Chondrocyte (in vitro differentiated cells): ENCODE data around the gene LILRB2. TPM values are rescaled to one million over a fixed set of nuclear protein-coding genes. Genes with fewer than 3 reads are reported as not detected.

Experiments used
- DNase-seq: peaks from one replicate; pipeline ENCODE4 v3.0.0; 2021; ENCODE audit warnings: mixed read lengths, low spot score
- H3K27ac Mint-ChIP-seq: one replicate; pipeline ENCODE4 v1.8.0; 2021; ENCODE audit warnings: mild to moderate bottlenecking, moderate library complexity, mixed read lengths; ENCODE audit not compliant: unreplicated experiment
- H3K27me3 Mint-ChIP-seq: 2 replicates; pipeline ENCODE4 v1.8.0; 2021; ENCODE audit warnings: low read depth, mixed read lengths
- H3K36me3 Mint-ChIP-seq: 2 replicates; pipeline ENCODE4 v1.8.0; 2021; ENCODE audit warnings: low read depth, mixed read lengths
- H3K4me1 Mint-ChIP-seq: 2 replicates; pipeline ENCODE4 v1.8.0; 2021; ENCODE audit warnings: low read depth, mild to moderate bottlenecking, mixed read lengths
- H3K4me3 Mint-ChIP-seq: one replicate; pipeline ENCODE4 v1.8.0; 2021; ENCODE audit warnings: mild to moderate bottlenecking, moderate library complexity, mixed read lengths; ENCODE audit not compliant: unreplicated experiment
- H3K9me3 Mint-ChIP-seq: 2 replicates; pipeline ENCODE4 v1.8.0; 2021; ENCODE audit warnings: low read depth, mixed read lengths
- total RNA-seq: library from RNA; stranded (reverse); gene quantifications from 3 replicates; pipeline ENCODE4 v1.2.1, GENCODE V29; 2021
- TF ChIP-seq, protein P1 (sequence below): fragments of 200-600 bp; sonication (generic); IDR thresholded peaks from 2 replicates; pipeline ENCODE4 v1.5.0; 2021; ENCODE audit warnings: antibody characterized with exemption, mild to moderate bottlenecking, moderate library complexity

The LILRB2 gene
- total RNA-seq, 1 donor from 2014 or later = not detected

DNA sequence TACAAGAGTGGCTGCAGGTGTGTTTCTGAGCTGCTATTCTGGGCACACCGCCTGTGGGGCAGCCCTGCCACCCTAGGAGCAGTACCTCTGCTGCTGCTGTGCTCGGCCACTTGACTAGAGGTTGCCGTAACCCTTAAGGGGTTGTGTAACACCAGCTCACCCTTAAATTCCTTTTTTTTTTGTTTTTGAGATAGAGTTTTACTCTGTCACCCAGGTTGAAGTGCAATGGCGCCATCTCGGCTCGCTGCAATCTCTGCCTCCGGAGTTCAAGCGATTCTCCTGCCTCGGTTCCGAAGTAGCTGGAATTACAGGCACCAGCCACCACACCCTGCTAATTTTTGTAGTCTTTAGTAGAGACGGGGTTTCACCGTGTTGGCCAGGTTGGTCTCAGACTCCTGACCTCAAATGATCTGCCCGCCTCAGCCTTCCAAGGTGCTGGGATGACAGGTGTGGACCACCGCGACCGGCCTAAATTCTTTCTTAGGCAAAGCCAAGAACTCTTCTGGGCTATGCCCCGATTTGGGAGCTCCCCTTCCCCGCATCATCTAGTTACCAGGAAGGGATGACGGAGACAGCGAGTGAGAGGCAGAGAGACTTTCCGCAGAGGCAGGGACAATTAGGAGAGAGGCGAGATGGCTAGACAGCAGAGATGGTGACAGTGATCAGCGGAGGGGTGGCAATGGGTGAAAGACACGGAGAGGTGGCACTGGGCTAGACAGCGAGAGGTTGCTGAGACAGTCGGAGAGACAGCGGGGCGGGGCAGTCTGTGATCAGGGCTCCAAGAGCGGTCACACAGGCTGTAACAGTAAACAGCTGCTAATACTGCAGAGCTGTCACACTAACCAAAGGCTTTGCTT, 36.4 kb upstream of the LILRB2 start:
- Mint-ChIP-seq H3K4me1 (no peaks in the 10 kb centered on the region), H3K9me3 (peaks cover 10% of the 10 kb centered on the region), H3K36me3 (no peaks in the 10 kb centered on the region), H3K4me3 (no peak overlapping the region), H3K27ac (no peak overlapping the region), H3K27me3 (peaks cover 22% of the 10 kb centered on the region)
- TF ChIP-seq, protein P1, sequence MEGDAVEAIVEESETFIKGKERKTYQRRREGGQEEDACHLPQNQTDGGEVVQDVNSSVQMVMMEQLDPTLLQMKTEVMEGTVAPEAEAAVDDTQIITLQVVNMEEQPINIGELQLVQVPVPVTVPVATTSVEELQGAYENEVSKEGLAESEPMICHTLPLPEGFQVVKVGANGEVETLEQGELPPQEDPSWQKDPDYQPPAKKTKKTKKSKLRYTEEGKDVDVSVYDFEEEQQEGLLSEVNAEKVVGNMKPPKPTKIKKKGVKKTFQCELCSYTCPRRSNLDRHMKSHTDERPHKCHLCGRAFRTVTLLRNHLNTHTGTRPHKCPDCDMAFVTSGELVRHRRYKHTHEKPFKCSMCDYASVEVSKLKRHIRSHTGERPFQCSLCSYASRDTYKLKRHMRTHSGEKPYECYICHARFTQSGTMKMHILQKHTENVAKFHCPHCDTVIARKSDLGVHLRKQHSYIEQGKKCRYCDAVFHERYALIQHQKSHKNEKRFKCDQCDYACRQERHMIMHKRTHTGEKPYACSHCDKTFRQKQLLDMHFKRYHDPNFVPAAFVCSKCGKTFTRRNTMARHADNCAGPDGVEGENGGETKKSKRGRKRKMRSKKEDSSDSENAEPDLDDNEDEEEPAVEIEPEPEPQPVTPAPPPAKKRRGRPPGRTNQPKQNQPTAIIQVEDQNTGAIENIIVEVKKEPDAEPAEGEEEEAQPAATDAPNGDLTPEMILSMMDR = no peak
- DNase-seq = peak; percentile 50

DNA sequence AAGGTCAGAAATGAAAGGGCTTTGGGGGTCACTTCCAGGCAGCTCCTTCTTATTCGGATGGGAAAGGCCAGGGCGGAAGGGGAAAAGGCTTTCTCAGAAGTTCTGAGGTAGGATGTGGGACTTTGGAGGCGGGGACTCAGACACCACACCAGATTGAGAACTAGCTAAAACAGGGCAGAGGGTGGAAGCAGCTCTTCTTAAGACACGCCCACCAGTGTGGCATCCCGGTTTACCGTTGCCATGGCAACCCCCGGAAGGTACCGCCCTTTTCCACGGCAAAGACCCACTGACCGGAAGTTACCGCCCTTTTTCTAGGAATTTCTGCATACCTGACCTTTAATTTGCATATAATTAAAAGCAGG, 35.8 kb upstream of the LILRB2 start:
- H3K4me1 Mint-ChIP-seq = no peaks in the 10 kb centered on the region
- peak; percentile 32 for DNase-seq
- no peaks in the 10 kb centered on the region for H3K36me3 Mint-ChIP-seq
- TF ChIP-seq, protein P1 = no peak
- H3K9me3 Mint-ChIP-seq = peaks cover 4% of the 10 kb centered on the region
- H3K27ac Mint-ChIP-seq = no peak overlapping the region
- H3K4me3 Mint-ChIP-seq = no peak overlapping the region
- H3K27me3 Mint-ChIP-seq = peaks cover 22% of the 10 kb centered on the region

DNA sequence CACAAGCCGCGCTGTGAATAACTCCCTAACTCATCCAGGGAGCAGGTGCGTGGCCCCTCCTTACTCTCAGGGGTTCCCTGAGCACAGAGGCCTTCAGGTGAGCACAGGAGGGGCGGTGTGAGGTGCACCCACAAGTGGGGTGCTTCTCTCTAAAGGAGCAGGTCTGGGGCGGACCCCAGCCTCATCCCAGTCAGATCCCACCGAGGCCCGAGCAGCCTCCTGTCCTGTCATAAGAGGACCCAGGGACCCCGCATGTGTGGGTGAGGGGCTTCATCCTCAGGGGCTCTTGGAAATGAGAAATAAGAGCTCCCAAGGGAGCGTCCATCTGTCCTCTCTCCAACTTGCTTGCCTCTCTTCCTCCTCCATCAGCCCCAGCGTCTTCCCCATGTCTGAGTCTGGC, 35.0 kb upstream of the LILRB2 start:
- H3K27me3 Mint-ChIP-seq = peaks cover 21% of the 10 kb centered on the region
- TF ChIP-seq, protein P1 = no peak
- no peaks in the 10 kb centered on the region for H3K36me3 Mint-ChIP-seq
- peak; percentile 52 for DNase-seq
- no peaks in the 10 kb centered on the region for H3K4me1 Mint-ChIP-seq
- no peak overlapping the region for H3K27ac Mint-ChIP-seq
- H3K9me3 Mint-ChIP-seq = no peaks in the 10 kb centered on the region
- no peak overlapping the region for H3K4me3 Mint-ChIP-seq

DNA sequence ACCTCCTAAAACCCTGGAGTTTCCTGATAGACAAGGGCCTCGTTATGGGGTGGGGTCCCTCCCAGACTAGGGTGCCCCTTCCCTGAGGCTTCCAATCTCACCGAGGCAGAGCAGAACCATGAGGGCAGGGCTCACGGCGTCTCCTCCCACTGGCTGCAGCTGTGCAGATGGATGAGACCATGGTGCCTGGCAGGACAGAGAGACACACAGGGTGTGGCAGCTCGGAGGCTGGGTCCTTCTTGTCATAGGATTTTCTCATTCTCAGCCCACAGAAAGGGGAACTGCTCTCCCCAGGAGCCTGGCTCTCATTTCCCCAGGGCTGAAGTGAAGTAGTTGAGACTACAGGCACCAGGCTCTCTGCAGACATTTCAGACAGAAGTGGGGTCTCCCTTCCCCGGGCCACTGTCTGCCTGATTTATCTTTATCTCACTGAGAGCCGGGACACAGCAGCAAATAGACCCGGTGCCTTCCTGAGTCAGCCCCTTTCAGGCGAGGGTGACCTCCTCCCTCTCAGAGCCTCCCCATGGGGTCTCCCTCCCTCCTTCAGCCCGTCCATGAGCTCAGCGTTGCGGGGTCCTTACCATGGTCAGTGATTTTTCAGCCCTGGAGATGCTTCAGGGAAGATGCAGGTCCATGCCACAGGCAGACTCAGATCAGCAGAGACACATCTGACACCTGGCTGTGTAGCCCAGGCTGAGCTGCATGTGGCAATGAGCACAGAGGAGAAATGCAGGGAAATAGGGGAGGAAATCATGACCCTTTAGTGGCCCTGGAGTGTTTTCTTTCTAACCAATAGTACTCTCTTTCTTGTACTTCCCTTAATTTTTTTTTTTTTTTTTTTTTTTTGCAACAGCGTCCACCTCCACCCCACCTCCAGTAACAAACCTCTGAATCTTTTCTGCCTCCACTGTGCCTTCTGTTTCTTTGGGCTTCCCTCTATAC, 31.8 kb upstream of the LILRB2 start, which contains the start of gene LILRA5:
Gene LILRA5 (minus strand): TSS at position 731 of the 942 bp plus-strand sequence. CDS start 147 bp downstream, at position 584.
- no peak within 1 kb of the TSS for H3K4me3 Mint-ChIP-seq
- TF ChIP-seq, protein P1 = no peak
- H3K36me3 Mint-ChIP-seq = no peaks in the 10 kb centered on the region
- H3K9me3 Mint-ChIP-seq = no peaks in the 10 kb centered on the region
- no peaks in the 10 kb centered on the region for H3K4me1 Mint-ChIP-seq
- DNase-seq = no peak
- H3K27me3 Mint-ChIP-seq = peaks cover 12% of the 10 kb centered on the region
- no peak within 1 kb of the TSS for H3K27ac Mint-ChIP-seq

- no peak overlapping the region for H3K4me3 Mint-ChIP-seq
- H3K27me3 Mint-ChIP-seq = peaks cover 12% of the 10 kb centered on the region
- DNase-seq = no peak
- no peaks in the 10 kb centered on the region for H3K9me3 Mint-ChIP-seq
- no peak overlapping the region for H3K27ac Mint-ChIP-seq
- H3K4me1 Mint-ChIP-seq = no peaks in the 10 kb centered on the region
- H3K36me3 Mint-ChIP-seq = no peaks in the 10 kb centered on the region
- TF ChIP-seq, protein P1 = no peak
These were observed 31.1 kb upstream of the LILRB2 start for GRCh38 chr19:54312011-54312410.
